Spleen (tissue), 7 donors: ENCODE measurements around the gene DYSF.

Source experiments
- POLR2A ChIP-seq, 3 donors: fragments of 450-650 bp; IDR thresholded peaks; one replicate each; pipeline ENCODE4 v1.5.1; 2017; ENCODE audit warnings: antibody characterized with exemption in 3 of 3, mild to moderate bottlenecking in 1 of 3
- TF ChIP-seq, protein P1 (sequence below), 11 experiments: fragments of 200-600 bp in 7 of 11; fragments of 450-650 bp in 4 of 11; sonication (generic) in 4 of 11; IDR thresholded peaks in 8 of 11; conservative IDR thresholded peaks in 3 of 11; 1 replicate in 7 of 11; 2 replicates in 4 of 11; pipeline versions ENCODE4 v1.4.0 to v1.8.0; 2016 to 2021; ENCODE audit warnings: antibody characterized with exemption in 11 of 11, inconsistent platforms in 4 of 11, mild to moderate bottlenecking in 1 of 11
- donor health status: DM: no; HTN: no; CAD: no; lungs with moderate emphysema.
- donor health status: DM: no; HTN: no; CAD: no.
- donor health status: DM: no; HTN: no; CAD: no.

DNA sequence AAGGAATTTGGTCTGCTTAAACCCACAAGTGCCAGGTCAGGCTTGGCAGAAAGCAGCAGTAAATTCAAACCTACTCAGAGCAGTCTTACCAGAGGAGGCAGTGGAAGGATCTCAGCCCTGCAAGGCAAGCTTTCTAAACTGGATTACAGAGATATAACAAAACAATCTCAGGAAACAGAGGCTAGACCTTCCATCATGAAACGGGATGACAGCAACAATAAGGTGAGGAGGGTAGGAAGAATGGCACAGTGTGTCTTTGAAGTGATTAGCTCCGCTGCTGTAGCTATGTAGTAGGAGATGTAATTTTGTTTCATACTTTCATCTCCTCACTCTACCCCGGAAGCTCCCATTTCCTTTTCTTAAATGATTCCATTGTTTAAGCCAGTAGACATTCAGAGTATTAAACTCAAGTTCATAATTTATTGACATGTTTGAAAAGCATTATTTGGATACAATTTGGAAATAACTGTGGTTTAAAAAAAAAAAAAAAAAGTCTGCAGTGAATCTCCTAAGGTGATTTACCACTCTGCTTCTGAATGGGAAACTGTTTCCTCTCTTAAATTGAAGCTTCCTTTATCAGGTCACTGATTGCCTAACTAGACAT is 29.4 kb upstream of the DYSF start:
- TF ChIP-seq, protein P1, sequence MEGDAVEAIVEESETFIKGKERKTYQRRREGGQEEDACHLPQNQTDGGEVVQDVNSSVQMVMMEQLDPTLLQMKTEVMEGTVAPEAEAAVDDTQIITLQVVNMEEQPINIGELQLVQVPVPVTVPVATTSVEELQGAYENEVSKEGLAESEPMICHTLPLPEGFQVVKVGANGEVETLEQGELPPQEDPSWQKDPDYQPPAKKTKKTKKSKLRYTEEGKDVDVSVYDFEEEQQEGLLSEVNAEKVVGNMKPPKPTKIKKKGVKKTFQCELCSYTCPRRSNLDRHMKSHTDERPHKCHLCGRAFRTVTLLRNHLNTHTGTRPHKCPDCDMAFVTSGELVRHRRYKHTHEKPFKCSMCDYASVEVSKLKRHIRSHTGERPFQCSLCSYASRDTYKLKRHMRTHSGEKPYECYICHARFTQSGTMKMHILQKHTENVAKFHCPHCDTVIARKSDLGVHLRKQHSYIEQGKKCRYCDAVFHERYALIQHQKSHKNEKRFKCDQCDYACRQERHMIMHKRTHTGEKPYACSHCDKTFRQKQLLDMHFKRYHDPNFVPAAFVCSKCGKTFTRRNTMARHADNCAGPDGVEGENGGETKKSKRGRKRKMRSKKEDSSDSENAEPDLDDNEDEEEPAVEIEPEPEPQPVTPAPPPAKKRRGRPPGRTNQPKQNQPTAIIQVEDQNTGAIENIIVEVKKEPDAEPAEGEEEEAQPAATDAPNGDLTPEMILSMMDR (IDR thresholded peaks at IDR 0.05 in 8 of 11, conservative IDR thresholded peaks at IDR 0.05 in 3 of 11) = no peak
- no peak for TF ChIP-seq POLR2A (IDR thresholded peaks at IDR 0.05)
